ENCODE results near the gene TTC28.

DNA sequence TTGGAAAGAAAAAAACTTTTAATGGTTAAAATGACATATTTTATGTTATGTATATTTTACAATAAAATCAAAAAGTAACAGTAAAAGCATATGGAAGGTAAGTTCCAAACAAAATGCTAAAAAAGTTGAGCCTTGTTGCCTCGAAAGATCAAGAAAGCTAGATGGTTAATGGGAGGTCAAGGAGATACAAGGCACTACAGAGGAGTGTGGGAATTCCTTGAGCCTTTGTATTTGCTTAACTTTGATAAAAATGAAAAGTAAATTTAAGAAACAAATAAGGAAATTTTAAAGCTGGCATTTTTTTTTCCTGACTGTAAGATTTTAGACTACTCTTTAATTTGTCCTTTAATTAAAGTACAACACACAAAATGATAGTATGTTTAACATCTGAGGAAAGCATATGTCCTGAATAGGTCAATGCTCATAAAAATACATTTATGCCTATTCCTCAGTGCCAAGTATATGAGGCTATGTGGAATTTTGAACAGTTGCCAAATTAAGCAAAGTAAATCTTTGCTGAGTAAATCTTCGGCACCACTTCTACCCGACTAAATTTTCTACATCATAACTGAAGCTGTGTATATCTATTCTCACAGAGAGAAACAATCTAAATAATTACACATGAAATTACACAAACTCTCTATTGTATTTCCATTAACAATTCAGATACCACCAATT is 108.8 kb downstream of the TTC28 start:
- TF ChIP-seq ZNF549 (tag by site-specific recombination; IDR thresholded peaks at IDR 0.05) = no peak
- TF ChIP-seq, protein P1, sequence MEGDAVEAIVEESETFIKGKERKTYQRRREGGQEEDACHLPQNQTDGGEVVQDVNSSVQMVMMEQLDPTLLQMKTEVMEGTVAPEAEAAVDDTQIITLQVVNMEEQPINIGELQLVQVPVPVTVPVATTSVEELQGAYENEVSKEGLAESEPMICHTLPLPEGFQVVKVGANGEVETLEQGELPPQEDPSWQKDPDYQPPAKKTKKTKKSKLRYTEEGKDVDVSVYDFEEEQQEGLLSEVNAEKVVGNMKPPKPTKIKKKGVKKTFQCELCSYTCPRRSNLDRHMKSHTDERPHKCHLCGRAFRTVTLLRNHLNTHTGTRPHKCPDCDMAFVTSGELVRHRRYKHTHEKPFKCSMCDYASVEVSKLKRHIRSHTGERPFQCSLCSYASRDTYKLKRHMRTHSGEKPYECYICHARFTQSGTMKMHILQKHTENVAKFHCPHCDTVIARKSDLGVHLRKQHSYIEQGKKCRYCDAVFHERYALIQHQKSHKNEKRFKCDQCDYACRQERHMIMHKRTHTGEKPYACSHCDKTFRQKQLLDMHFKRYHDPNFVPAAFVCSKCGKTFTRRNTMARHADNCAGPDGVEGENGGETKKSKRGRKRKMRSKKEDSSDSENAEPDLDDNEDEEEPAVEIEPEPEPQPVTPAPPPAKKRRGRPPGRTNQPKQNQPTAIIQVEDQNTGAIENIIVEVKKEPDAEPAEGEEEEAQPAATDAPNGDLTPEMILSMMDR (tag by site-specific recombination; IDR thresholded peaks at IDR 0.05) = no peak
- TF ChIP-seq ZNF302 (tag by site-specific recombination; IDR thresholded peaks at IDR 0.05; ENCODE audit: low read depth) = no peak
- TF ChIP-seq ZNF433 (tag by site-specific recombination; IDR thresholded peaks at IDR 0.05; ENCODE audit: low read depth) = no peak
- TF ChIP-seq, protein P2, sequence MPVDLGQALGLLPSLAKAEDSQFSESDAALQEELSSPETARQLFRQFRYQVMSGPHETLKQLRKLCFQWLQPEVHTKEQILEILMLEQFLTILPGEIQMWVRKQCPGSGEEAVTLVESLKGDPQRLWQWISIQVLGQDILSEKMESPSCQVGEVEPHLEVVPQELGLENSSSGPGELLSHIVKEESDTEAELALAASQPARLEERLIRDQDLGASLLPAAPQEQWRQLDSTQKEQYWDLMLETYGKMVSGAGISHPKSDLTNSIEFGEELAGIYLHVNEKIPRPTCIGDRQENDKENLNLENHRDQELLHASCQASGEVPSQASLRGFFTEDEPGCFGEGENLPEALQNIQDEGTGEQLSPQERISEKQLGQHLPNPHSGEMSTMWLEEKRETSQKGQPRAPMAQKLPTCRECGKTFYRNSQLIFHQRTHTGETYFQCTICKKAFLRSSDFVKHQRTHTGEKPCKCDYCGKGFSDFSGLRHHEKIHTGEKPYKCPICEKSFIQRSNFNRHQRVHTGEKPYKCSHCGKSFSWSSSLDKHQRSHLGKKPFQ (tag by site-specific recombination; IDR thresholded peaks at IDR 0.05) = no peak
- TF ChIP-seq TRIM28 (IDR thresholded peaks at IDR 0.05; ENCODE audit: borderline replicate concordance, low read length) = no peak
- TF ChIP-seq ZBTB17 (tag by site-specific recombination; IDR thresholded peaks at IDR 0.05) = no peak
- TF ChIP-seq ZNF274 (IDR thresholded peaks at IDR 0.05; ENCODE audit: low read length) = no peak
- no peak for TF ChIP-seq ZNF274 (tag by site-specific recombination; IDR thresholded peaks at IDR 0.05; ENCODE audit: borderline replicate concordance)
- TF ChIP-seq ZNF776 (tag by site-specific recombination; IDR thresholded peaks at IDR 0.05; ENCODE audit: borderline replicate concordance) = no peak
- no peak for TF ChIP-seq ZNF670 (tag by site-specific recombination; IDR thresholded peaks at IDR 0.05; ENCODE audit: low read depth)
- no peak for TF ChIP-seq RBAK (tag by site-specific recombination; IDR thresholded peaks at IDR 0.05)
- TF ChIP-seq KLF7 (tag by site-specific recombination; IDR thresholded peaks at IDR 0.05; ENCODE audit: borderline replicate concordance) = no peak

All from HEK293 (cell line).